K562 (cell line): ENCODE results near the gene TNFRSF11A.

Experiments
- CTBP1 ChIP-seq: fragments of 450-650 bp; IDR thresholded peaks from 2 replicates; pipeline ENCODE4 v1.6.1; 2016; ENCODE audit warnings: borderline replicate concordance
- CTCF ChIP-seq, 3 experiments: IDR thresholded peaks in 2 of 3; conservative IDR thresholded peaks in 1 of 3; 2 replicates each; pipeline ENCODE4 v1.5.1; 2011 to 2012; ENCODE audit warnings: low read length in 3 of 3, mild to moderate bottlenecking in 3 of 3, control low read depth in 2 of 3, improper control_type of control experiment in 1 of 3, inconsistent platforms in 1 of 3, low read depth in 1 of 3, mixed read lengths in 1 of 3, moderate library complexity in 1 of 3; ENCODE audit not compliant: insufficient read depth in 2 of 3
- EZH2 ChIP-seq: IDR thresholded peaks from 2 replicates; pipeline ENCODE4 v1.6.1; 2012; ENCODE audit warnings: low read depth, mild to moderate bottlenecking, inconsistent platforms, low read length, borderline replicate concordance
- JUND ChIP-seq, 2 experiments: IDR thresholded peaks; 2 replicates in 1 of 2; 3 replicates in 1 of 2; pipeline ENCODE4 v1.6.1; 2011; ENCODE audit warnings: borderline replicate concordance in 2 of 2, low read depth in 2 of 2, low read length in 2 of 2, improper control_type of control experiment in 1 of 2, missing biosample characterization in 1 of 2, missing genetic modification characterization in 1 of 2, missing genetic modification reagents in 1 of 2
- NFRKB ChIP-seq: fragments of 450-650 bp; IDR thresholded peaks from 2 replicates; pipeline ENCODE4 v1.6.1; 2016; ENCODE audit warnings: low read depth
- POLR2AphosphoS5 ChIP-seq: IDR thresholded peaks from 2 replicates; pipeline ENCODE4 v1.6.1; 2011; ENCODE audit warnings: mild to moderate bottlenecking, low read depth, low read length, moderate library complexity; ENCODE audit not compliant: control insufficient read depth, insufficient read depth
- REST ChIP-seq, 2 experiments: fragments of 450-650 bp; formaldehyde crosslinking in 1 of 2; IDR thresholded peaks; 2 replicates each; pipeline versions ENCODE4 v1.4.0 to v1.6.1; 2014 to 2020; ENCODE audit warnings: mild to moderate bottlenecking in 2 of 2, borderline replicate concordance in 1 of 2, low read depth in 1 of 2
- TCF7L2 ChIP-seq: fragments of 150-350 bp; IDR thresholded peaks from 2 replicates; pipeline ENCODE4 v1.6.1; 2016; ENCODE audit warnings: low read depth, mild to moderate bottlenecking, low read length, moderate library complexity
- ZFP36 ChIP-seq: fragments of 150-350 bp; IDR thresholded peaks from 2 replicates; pipeline ENCODE4 v1.6.1; 2018; ENCODE audit warnings: low read length, low read depth; ENCODE audit not compliant: partially characterized antibody
- ZNF239 ChIP-seq: fragments of 250-450 bp; sonication (Bioruptor Pico); IDR thresholded peaks from 2 replicates; pipeline ENCODE4 v1.4.0; 2020; ENCODE audit warnings: mild to moderate bottlenecking

DNA sequence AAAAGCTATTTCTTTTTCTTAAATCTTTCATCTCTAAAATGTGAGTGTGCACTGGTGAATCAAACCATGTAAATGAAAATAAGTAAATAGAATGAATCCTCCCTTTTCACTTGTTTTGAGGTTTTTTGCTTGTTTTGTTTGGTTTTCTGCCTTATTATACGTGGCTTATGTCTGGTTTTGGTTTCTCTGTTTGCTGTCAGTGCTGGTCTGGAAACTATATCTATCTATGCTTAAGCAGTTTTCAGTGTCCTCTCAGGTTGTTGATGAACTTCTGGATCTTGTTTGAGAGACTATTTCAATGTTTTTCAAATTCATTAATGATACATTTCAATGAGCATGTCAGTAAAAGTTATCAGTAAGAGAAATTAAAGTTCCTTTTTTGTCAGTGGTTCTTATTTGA, 48.1 kb upstream of the TNFRSF11A start:
- TF ChIP-seq POLR2AphosphoS5, result no peak
- TF ChIP-seq ZNF239 (CRISPR knock-in tag), result no peak
- TF ChIP-seq ZFP36, result no peak
- no peak for TF ChIP-seq EZH2
- TF ChIP-seq CTCF (IDR thresholded peaks at IDR 0.05 in 2 of 3, conservative IDR thresholded peaks at IDR 0.05 in 1 of 3; ENCODE audit: insufficient read depth in 2 of 3, low read depth in 1 of 3, low read length in 3 of 3), result no peak
- no peak for TF ChIP-seq TCF7L2
- no peak for TF ChIP-seq CTBP1
- no peak for TF ChIP-seq REST (IDR thresholded peaks at IDR 0.05; ENCODE audit: borderline replicate concordance)
- no peak for TF ChIP-seq REST (CRISPR knock-in tag; IDR thresholded peaks at IDR 0.05; ENCODE audit: low read depth)
- no peak for TF ChIP-seq NFRKB
- no peak for TF ChIP-seq JUND (IDR thresholded peaks at IDR 0.05; ENCODE audit: borderline replicate concordance, low read depth, low read length)
- no peak for TF ChIP-seq JUND (tag; IDR thresholded peaks at IDR 0.05; ENCODE audit: borderline replicate concordance, low read depth, low read length)
